ENCODE measurements around the gene RDH16.
"Not testable (repeated sequence)": the region's sequence is repeated elsewhere in the genome, so short reads cannot be mapped to it uniquely, and the experiment has no call there.

Gene RDH16

GRCh38 chr12:56927281-56927680, 30.1 kb downstream of the RDH16 start:
- H3K36me3 ChIP-seq (ENCODE audit: control insufficient read depth, insufficient read depth, low read length): no peaks in the 10 kb centered on the region
- peaks cover 27% of the 10 kb centered on the region for H3K4me1 ChIP-seq (ENCODE audit: control insufficient read depth, insufficient read depth, low read length)
- 90 to 93% methylated on average over 4 of the region's 4 CpGs for WGBS, 2 experiments
- H3K9me3 ChIP-seq (ENCODE audit: control insufficient read depth, low read length): no peaks in the 10 kb centered on the region
- H3K27me3 ChIP-seq (ENCODE audit: control insufficient read depth, insufficient read depth, low read length, poor library complexity, severe bottlenecking): no peaks in the 10 kb centered on the region
- H3K27ac ChIP-seq (ENCODE audit: insufficient read depth, low read depth, low read length, poor library complexity, severe bottlenecking): no peak overlapping the region
- no peak overlapping the region for H3K4me3 ChIP-seq (ENCODE audit: insufficient read depth, low read depth, low read length)

- H3K27me3 ChIP-seq (ENCODE audit: control insufficient read depth, insufficient read depth, low read length, poor library complexity, severe bottlenecking): no peaks in the 10 kb centered on the region
- WGBS, 2 experiments: 64 to 77% methylated on average over 1 of the region's 1 CpG
- no peaks in the 10 kb centered on the region for H3K9me3 ChIP-seq (ENCODE audit: control insufficient read depth, low read length)
- H3K4me3 ChIP-seq (ENCODE audit: insufficient read depth, low read depth, low read length): no peak overlapping the region
- H3K4me1 ChIP-seq (ENCODE audit: control insufficient read depth, insufficient read depth, low read length): no peaks in the 10 kb centered on the region
- H3K27ac ChIP-seq (ENCODE audit: insufficient read depth, low read depth, low read length, poor library complexity, severe bottlenecking): no peak overlapping the region
- no peaks in the 10 kb centered on the region for H3K36me3 ChIP-seq (ENCODE audit: control insufficient read depth, insufficient read depth, low read length)
These were observed 35.4 kb downstream of the RDH16 start for GRCh38 chr12:56922031-56922430.

GRCh38 chr12:56921346-56921745, 36.1 kb downstream of the RDH16 start:
- Histone ChIP-seq H3K36me3 (ENCODE audit: control insufficient read depth, insufficient read depth, low read length) (no peaks in the 10 kb centered on the region), H3K27ac (ENCODE audit: insufficient read depth, low read depth, low read length, poor library complexity, severe bottlenecking) (no peak overlapping the region), H3K4me3 (ENCODE audit: insufficient read depth, low read depth, low read length) (no peak overlapping the region), H3K27me3 (ENCODE audit: control insufficient read depth, insufficient read depth, low read length, poor library complexity, severe bottlenecking) (no peaks in the 10 kb centered on the region), H3K9me3 (ENCODE audit: control insufficient read depth, low read length) (no peaks in the 10 kb centered on the region), H3K4me1 (ENCODE audit: control insufficient read depth, insufficient read depth, low read length) (no peaks in the 10 kb centered on the region)
- 85 to 93% methylated on average over 1 of the region's 1 CpG for WGBS, 2 experiments

GRCh38 chr12:56918139-56918538, 39.3 kb downstream of the RDH16 start:
- H3K4me3 ChIP-seq (ENCODE audit: insufficient read depth, low read depth, low read length); H3K27me3 ChIP-seq (ENCODE audit: control insufficient read depth, insufficient read depth, low read length, poor library complexity, severe bottlenecking); H3K4me1 ChIP-seq (ENCODE audit: control insufficient read depth, insufficient read depth, low read length); H3K36me3 ChIP-seq (ENCODE audit: control insufficient read depth, insufficient read depth, low read length); H3K9me3 ChIP-seq (ENCODE audit: control insufficient read depth, low read length); H3K27ac ChIP-seq (ENCODE audit: insufficient read depth, low read depth, low read length, poor library complexity, severe bottlenecking): not testable (repeated sequence)
- WGBS, 2 experiments: 86 to 97% methylated on average over 3 of the region's 3 CpGs

- Histone ChIP-seq H3K36me3 (ENCODE audit: control insufficient read depth, insufficient read depth, low read length) (no peaks in the 10 kb centered on the region), H3K4me3 (ENCODE audit: insufficient read depth, low read depth, low read length) (no peak overlapping the region), H3K27ac (ENCODE audit: insufficient read depth, low read depth, low read length, poor library complexity, severe bottlenecking) (no peak overlapping the region), H3K4me1 (ENCODE audit: control insufficient read depth, insufficient read depth, low read length) (no peaks in the 10 kb centered on the region), H3K9me3 (ENCODE audit: control insufficient read depth, low read length) (no peaks in the 10 kb centered on the region), H3K27me3 (ENCODE audit: control insufficient read depth, insufficient read depth, low read length, poor library complexity, severe bottlenecking) (no peaks in the 10 kb centered on the region)
- 96 to 98% methylated on average over 1 of the region's 1 CpG for WGBS, 2 experiments
These were observed 40.4 kb downstream of the RDH16 start for GRCh38 chr12:56916996-56917333.

- Histone ChIP-seq H3K27me3 (ENCODE audit: control insufficient read depth, insufficient read depth, low read length, poor library complexity, severe bottlenecking) (no peaks in the 10 kb centered on the region), H3K4me3 (ENCODE audit: insufficient read depth, low read depth, low read length) (no peak overlapping the region), H3K36me3 (ENCODE audit: control insufficient read depth, insufficient read depth, low read length) (no peaks in the 10 kb centered on the region), H3K27ac (ENCODE audit: insufficient read depth, low read depth, low read length, poor library complexity, severe bottlenecking) (no peak overlapping the region), H3K9me3 (ENCODE audit: control insufficient read depth, low read length) (no peaks in the 10 kb centered on the region), H3K4me1 (ENCODE audit: control insufficient read depth, insufficient read depth, low read length) (no peaks in the 10 kb centered on the region)
- WGBS, 2 experiments: 91 to 92% methylated on average over 4 of the region's 4 CpGs
These were observed 41.0 kb downstream of the RDH16 start for GRCh38 chr12:56916296-56916995.

GRCh38 chr12:56914724-56915123, 42.7 kb downstream of the RDH16 start:
- no peak overlapping the region for H3K27ac ChIP-seq (ENCODE audit: insufficient read depth, low read depth, low read length, poor library complexity, severe bottlenecking)
- H3K4me3 ChIP-seq (ENCODE audit: insufficient read depth, low read depth, low read length): no peak overlapping the region
- no peaks in the 10 kb centered on the region for H3K27me3 ChIP-seq (ENCODE audit: control insufficient read depth, insufficient read depth, low read length, poor library complexity, severe bottlenecking)
- H3K9me3 ChIP-seq (ENCODE audit: control insufficient read depth, low read length): peaks cover 3% of the 10 kb centered on the region
- 91 to 94% methylated on average over 3 of the region's 3 CpGs for WGBS, 2 experiments
- H3K4me1 ChIP-seq (ENCODE audit: control insufficient read depth, insufficient read depth, low read length): no peaks in the 10 kb centered on the region
- H3K36me3 ChIP-seq (ENCODE audit: control insufficient read depth, insufficient read depth, low read length): no peaks in the 10 kb centered on the region

- H3K36me3 ChIP-seq (ENCODE audit: control insufficient read depth, insufficient read depth, low read length): no peaks in the 10 kb centered on the region
- no peak overlapping the region for H3K4me3 ChIP-seq (ENCODE audit: insufficient read depth, low read depth, low read length)
- H3K27ac ChIP-seq (ENCODE audit: insufficient read depth, low read depth, low read length, poor library complexity, severe bottlenecking): no peak overlapping the region
- peaks cover 3% of the 10 kb centered on the region for H3K9me3 ChIP-seq (ENCODE audit: control insufficient read depth, low read length)
- no peaks in the 10 kb centered on the region for H3K4me1 ChIP-seq (ENCODE audit: control insufficient read depth, insufficient read depth, low read length)
- no peaks in the 10 kb centered on the region for H3K27me3 ChIP-seq (ENCODE audit: control insufficient read depth, insufficient read depth, low read length, poor library complexity, severe bottlenecking)
These were observed 43.2 kb downstream of the RDH16 start for GRCh38 chr12:56914256-56914655.

GRCh38 chr12:56909403-56909802, 48.0 kb downstream of the RDH16 start:
- H3K36me3 ChIP-seq (ENCODE audit: control insufficient read depth, insufficient read depth, low read length); H3K27me3 ChIP-seq (ENCODE audit: control insufficient read depth, insufficient read depth, low read length, poor library complexity, severe bottlenecking); H3K4me3 ChIP-seq (ENCODE audit: insufficient read depth, low read depth, low read length); H3K27ac ChIP-seq (ENCODE audit: insufficient read depth, low read depth, low read length, poor library complexity, severe bottlenecking); H3K4me1 ChIP-seq (ENCODE audit: control insufficient read depth, insufficient read depth, low read length); H3K9me3 ChIP-seq (ENCODE audit: control insufficient read depth, low read length): not testable (repeated sequence)
- 60 to 66% methylated on average over 2 of the region's 2 CpGs for WGBS, 2 experiments

GRCh38 chr12:56908136-56908535, 49.3 kb downstream of the RDH16 start:
- Histone ChIP-seq H3K9me3 (ENCODE audit: control insufficient read depth, low read length) (peaks cover 3% of the 10 kb centered on the region), H3K36me3 (ENCODE audit: control insufficient read depth, insufficient read depth, low read length) (no peaks in the 10 kb centered on the region), H3K4me3 (ENCODE audit: insufficient read depth, low read depth, low read length) (no peak overlapping the region), H3K27ac (ENCODE audit: insufficient read depth, low read depth, low read length, poor library complexity, severe bottlenecking) (no peak overlapping the region), H3K27me3 (ENCODE audit: control insufficient read depth, insufficient read depth, low read length, poor library complexity, severe bottlenecking) (no peaks in the 10 kb centered on the region), H3K4me1 (ENCODE audit: control insufficient read depth, insufficient read depth, low read length) (no peaks in the 10 kb centered on the region)
- 93 to 94% methylated on average over 5 of the region's 5 CpGs for WGBS, 2 experiments

GRCh38 chr12:56905852-56906251, 51.6 kb downstream of the RDH16 start:
- no peaks in the 10 kb centered on the region for H3K36me3 ChIP-seq (ENCODE audit: control insufficient read depth, insufficient read depth, low read length)
- H3K27me3 ChIP-seq (ENCODE audit: control insufficient read depth, insufficient read depth, low read length, poor library complexity, severe bottlenecking): no peaks in the 10 kb centered on the region
- H3K4me1 ChIP-seq (ENCODE audit: control insufficient read depth, insufficient read depth, low read length): no peaks in the 10 kb centered on the region
- 88 to 92% methylated on average over 1 of the region's 1 CpG for WGBS, 2 experiments
- no peak overlapping the region for H3K27ac ChIP-seq (ENCODE audit: insufficient read depth, low read depth, low read length, poor library complexity, severe bottlenecking)
- no peak overlapping the region for H3K4me3 ChIP-seq (ENCODE audit: insufficient read depth, low read depth, low read length)
- peaks cover 3% of the 10 kb centered on the region for H3K9me3 ChIP-seq (ENCODE audit: control insufficient read depth, low read length)
